ENCODE measurements around the gene NPPA.
"Not testable (repeated sequence)": the region's sequence is repeated elsewhere in the genome, so short reads cannot be mapped to it uniquely, and the experiment has no call there.

The NPPA gene

GRCh38 chr1:11805422-11806306, 41.9 kb downstream of the NPPA start, which contains the start of the genes CLCN6 and MTHFR:
CLCN6 (plus strand) TSS chr1:11806191; CDS start chr1:11806263, 72 bp downstream.
MTHFR (minus strand) TSS chr1:11805964; CDS start chr1:11803116, 2,848 bp downstream.
- DNase-seq: peak; percentile 99

GRCh38 chr1:11804666-11805421, 42.7 kb downstream of the NPPA start:
- DNase-seq: peak; percentile 40

- not testable (repeated sequence) for DNase-seq
Measured at GRCh38 chr1:11803924-11804665, 43.5 kb downstream of the NPPA start.

- DNase-seq: peak; percentile 97
Measured at GRCh38 chr1:11802973-11803885, 44.4 kb downstream of the NPPA start.

GRCh38 chr1:11802616-11802972, 45.0 kb downstream of the NPPA start:
- DNase-seq: no peak

- no peak for DNase-seq
Measured at GRCh38 chr1:11800756-11801433, 46.7 kb downstream of the NPPA start.

GRCh38 chr1:11800391-11800755, 47.2 kb downstream of the NPPA start:
- DNase-seq: no peak

- no peak for DNase-seq
Measured at GRCh38 chr1:11799896-11800295, 47.7 kb downstream of the NPPA start.

GRCh38 chr1:11799099-11799498, 48.5 kb downstream of the NPPA start:
- no peak for DNase-seq

GRCh38 chr1:11797525-11798216, 49.9 kb downstream of the NPPA start:
- peak; percentile 25 for DNase-seq

- no peak for DNase-seq
Measured at GRCh38 chr1:11796036-11796828, 51.4 kb downstream of the NPPA start.
